HUES6 (cell line): ENCODE results near the gene SLC25A22.

Experiments
- H3K27ac ChIP-seq: 2 replicates; pipeline ENCODE4 v1.7.0; 2013; ENCODE audit warnings: low read depth, mild to moderate bottlenecking, low read length, inconsistent platforms
- H3K27me3 ChIP-seq: 2 replicates; pipeline ENCODE4 v1.6.1; 2013; ENCODE audit warnings: low read length; ENCODE audit not compliant: control insufficient read depth, insufficient read depth
- H3K36me3 ChIP-seq: 2 replicates; pipeline ENCODE4 v1.6.1; 2013; ENCODE audit warnings: low read length; ENCODE audit not compliant: control insufficient read depth, insufficient read depth
- H3K4me1 ChIP-seq: 2 replicates; pipeline ENCODE4 v1.6.1; 2013; ENCODE audit warnings: low read length; ENCODE audit not compliant: control insufficient read depth, insufficient read depth
- H3K4me3 ChIP-seq: 2 replicates; pipeline ENCODE4 v1.5.1; 2013; ENCODE audit warnings: low read depth, low read length
- H3K9ac ChIP-seq: one replicate; pipeline ENCODE4 v1.6.1; 2013; ENCODE audit warnings: mild to moderate bottlenecking, low read length
- H3K9me3 ChIP-seq: 2 replicates; pipeline ENCODE4 v1.6.1; 2013; ENCODE audit warnings: low read depth, low read length; ENCODE audit not compliant: control insufficient read depth, insufficient read depth

SLC25A22 gene

GRCh38 chr11:746289-747157 is 51.6 kb downstream of the SLC25A22 start:
- no peaks in the 10 kb centered on the region for H3K9me3 ChIP-seq
- H3K9ac ChIP-seq, result peak overlapping the region; percentile 92
- H3K4me1 ChIP-seq, result peaks cover 21% of the 10 kb centered on the region
- H3K27me3 ChIP-seq, result no peaks in the 10 kb centered on the region
- peak overlapping the region; percentile 84 for H3K4me3 ChIP-seq
- peaks cover 10% of the 10 kb centered on the region for H3K36me3 ChIP-seq
- H3K27ac ChIP-seq, result peak overlapping the region; percentile 88

GRCh38 chr11:745428-745827 is 52.7 kb downstream of the SLC25A22 start:
- H3K4me1 ChIP-seq, result peaks cover 21% of the 10 kb centered on the region
- H3K36me3 ChIP-seq, result peaks cover 6% of the 10 kb centered on the region; the same call in 1 of the 2 replicates
- H3K27me3 ChIP-seq, result no peaks in the 10 kb centered on the region
- no peak overlapping the region for H3K4me3 ChIP-seq
- H3K9ac ChIP-seq, result no peak overlapping the region
- peak overlapping the region; percentile 45; the same call in 1 of the 2 replicates for H3K27ac ChIP-seq
- no peaks in the 10 kb centered on the region for H3K9me3 ChIP-seq

- Histone ChIP-seq H3K4me1 (peaks cover 14% of the 10 kb centered on the region; the same call in 1 of the 2 replicates), H3K9ac (no peak overlapping the region), H3K36me3 (no peaks in the 10 kb centered on the region), H3K27ac (no peak overlapping the region), H3K4me3 (no peak overlapping the region), H3K9me3 (no peaks in the 10 kb centered on the region), H3K27me3 (no peaks in the 10 kb centered on the region)
Measured at GRCh38 chr11:742571-743201, 55.4 kb downstream of the SLC25A22 start.

GRCh38 chr11:742156-742546 is 55.9 kb downstream of the SLC25A22 start:
- Histone ChIP-seq H3K27me3 (no peaks in the 10 kb centered on the region), H3K4me3 (no peak overlapping the region), H3K4me1 (peaks cover 14% of the 10 kb centered on the region), H3K27ac (no peak overlapping the region), H3K9ac (no peak overlapping the region), H3K36me3 (no peaks in the 10 kb centered on the region), H3K9me3 (no peaks in the 10 kb centered on the region)
